OCI-LY3 (cell line): ENCODE measurements around the gene TEAD1.

Experiments
- H2AFZ ChIP-seq: fragments of 200-600, 300-600 bp; shearing (Covaris generic); 2 replicates; pipeline ENCODE4 v1.6.0; 2014; ENCODE audit warnings: antibody characterized with exemption, low read depth, low read length
- H3K27ac ChIP-seq: fragments of 200-600, 300-600 bp; sonication (generic); 2 replicates; pipeline ENCODE4 v1.5.1; 2014; ENCODE audit warnings: mild to moderate bottlenecking, low read length, moderate library complexity, mixed read lengths
- H3K27me3 ChIP-seq: fragments of 200-600, 300-600 bp; sonication (generic); 2 replicates; pipeline ENCODE4 v1.6.1; 2014; ENCODE audit warnings: low read depth, low read length, mixed read lengths
- H3K36me3 ChIP-seq: fragments of 200-600, 300-600 bp; sonication (generic); replicated peaks from 2 replicates; pipeline ENCODE3; 2014; ENCODE audit warnings: low read depth, low read length, mixed read lengths
- H3K4me1 ChIP-seq: fragments of 300-600, 200-600 bp; sonication (generic); 2 replicates; pipeline ENCODE4 v1.6.1; 2014; ENCODE audit warnings: low read length, mixed read lengths
- H3K4me2 ChIP-seq: fragments of 200-600, 300-600 bp; sonication (generic); 2 replicates; pipeline ENCODE4 v1.6.1; 2014; ENCODE audit warnings: low read length, mixed read lengths
- H3K4me3 ChIP-seq: fragments of 300-600, 200-600 bp; sonication (generic); 2 replicates; pipeline ENCODE4 v1.5.1; 2014; ENCODE audit warnings: antibody characterized with exemption, mild to moderate bottlenecking, low read length, moderate library complexity
- H3K79me2 ChIP-seq: fragments of 300-600, 200-600 bp; shearing (Covaris generic); 2 replicates; pipeline ENCODE4 v1.6.1; 2014; ENCODE audit warnings: mild to moderate bottlenecking, low read length, mixed read lengths
- H3K9ac ChIP-seq: fragments of 300-600, 200-600 bp; shearing (Covaris generic); 2 replicates; pipeline ENCODE4 v1.6.0; 2014; ENCODE audit warnings: mild to moderate bottlenecking, low read length, moderate library complexity
- H3K9me3 ChIP-seq: fragments of 200-600, 300-600 bp; shearing (Covaris generic); 2 replicates; pipeline ENCODE4 v1.6.1; 2014; ENCODE audit warnings: low read length, mixed read lengths; ENCODE audit not compliant: insufficient read depth
- H4K20me1 ChIP-seq: fragments of 200-600, 300-600 bp; sonication (generic); 2 replicates; pipeline ENCODE4 v1.6.1; 2016; ENCODE audit warnings: low read length, mixed read lengths; ENCODE audit not compliant: insufficient read depth
- EZH2phosphoT487 ChIP-seq: fragments of 200-600 bp; shearing (Covaris generic); IDR thresholded peaks from 2 replicates; pipeline ENCODE4 v1.6.1; 2018; ENCODE audit warnings: antibody characterized with exemption, mixed run types, low read depth
- TF ChIP-seq, protein P1 (sequence below): fragments of 200-600, 300-600 bp; sonication (generic); IDR thresholded peaks from 2 replicates; pipeline ENCODE4 v1.5.1; 2014; ENCODE audit warnings: antibody characterized with exemption, low read length, low read depth

Gene TEAD1

DNA sequence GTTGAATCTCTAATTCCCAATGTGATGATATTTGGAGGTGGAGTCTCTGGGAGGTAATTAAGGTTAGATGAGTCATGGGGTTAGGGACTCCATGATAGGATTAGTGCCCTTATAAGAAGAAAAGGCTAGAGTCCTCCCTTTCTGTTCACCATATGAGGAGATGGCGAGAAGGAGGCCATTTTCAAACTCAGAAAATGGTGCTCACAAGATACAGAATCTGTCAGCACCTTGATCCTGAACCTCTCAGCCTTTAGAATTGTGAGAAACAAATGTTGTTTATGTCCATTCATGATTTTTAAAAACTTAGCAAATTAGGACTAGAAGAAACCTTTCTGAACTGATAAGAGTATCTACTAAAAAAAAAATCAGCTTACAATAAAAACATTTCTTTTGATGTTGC lies 277.2 kb downstream of the TEAD1 start:
- no peak overlapping the region for H3K27ac ChIP-seq
- H3K9ac ChIP-seq = no peak overlapping the region
- TF ChIP-seq, protein P1, sequence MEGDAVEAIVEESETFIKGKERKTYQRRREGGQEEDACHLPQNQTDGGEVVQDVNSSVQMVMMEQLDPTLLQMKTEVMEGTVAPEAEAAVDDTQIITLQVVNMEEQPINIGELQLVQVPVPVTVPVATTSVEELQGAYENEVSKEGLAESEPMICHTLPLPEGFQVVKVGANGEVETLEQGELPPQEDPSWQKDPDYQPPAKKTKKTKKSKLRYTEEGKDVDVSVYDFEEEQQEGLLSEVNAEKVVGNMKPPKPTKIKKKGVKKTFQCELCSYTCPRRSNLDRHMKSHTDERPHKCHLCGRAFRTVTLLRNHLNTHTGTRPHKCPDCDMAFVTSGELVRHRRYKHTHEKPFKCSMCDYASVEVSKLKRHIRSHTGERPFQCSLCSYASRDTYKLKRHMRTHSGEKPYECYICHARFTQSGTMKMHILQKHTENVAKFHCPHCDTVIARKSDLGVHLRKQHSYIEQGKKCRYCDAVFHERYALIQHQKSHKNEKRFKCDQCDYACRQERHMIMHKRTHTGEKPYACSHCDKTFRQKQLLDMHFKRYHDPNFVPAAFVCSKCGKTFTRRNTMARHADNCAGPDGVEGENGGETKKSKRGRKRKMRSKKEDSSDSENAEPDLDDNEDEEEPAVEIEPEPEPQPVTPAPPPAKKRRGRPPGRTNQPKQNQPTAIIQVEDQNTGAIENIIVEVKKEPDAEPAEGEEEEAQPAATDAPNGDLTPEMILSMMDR = no peak
- no peak for TF ChIP-seq EZH2phosphoT487
- H3K79me2 ChIP-seq = no peaks in the 10 kb centered on the region
- H2AFZ ChIP-seq = no peak overlapping the region
- H4K20me1 ChIP-seq = no peaks in the 10 kb centered on the region
- H3K36me3 ChIP-seq = no peaks in the 10 kb centered on the region
- no peaks in the 10 kb centered on the region for H3K27me3 ChIP-seq
- H3K4me3 ChIP-seq = no peak overlapping the region
- H3K4me1 ChIP-seq = peaks cover 5% of the 10 kb centered on the region; the same call in 1 of the 2 replicates
- no peak overlapping the region for H3K4me2 ChIP-seq
- no peaks in the 10 kb centered on the region; the same call in 1 of the 2 replicates for H3K9me3 ChIP-seq

DNA sequence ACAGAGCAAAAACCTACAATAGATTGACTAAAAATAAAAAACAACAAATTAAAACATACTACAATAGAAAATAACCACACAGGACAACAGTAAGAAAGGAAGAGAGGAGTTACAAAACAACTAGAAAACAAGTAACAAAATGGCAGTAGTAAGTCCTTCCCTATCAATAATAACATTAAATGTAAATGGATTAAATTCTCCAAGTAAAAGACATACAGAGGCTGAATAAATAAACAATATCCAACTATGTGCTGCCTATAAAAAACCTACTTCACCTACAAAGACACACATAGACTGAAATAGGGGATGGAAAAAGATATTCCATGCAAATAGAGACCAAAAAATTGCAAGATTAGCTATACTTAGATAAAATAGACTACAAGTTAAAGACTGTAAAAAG lies 277.9 kb downstream of the TEAD1 start:
- TF ChIP-seq, protein P1 = no peak
- TF ChIP-seq EZH2phosphoT487 = no peak
- Histone ChIP-seq H3K9me3 (no peaks in the 10 kb centered on the region; the same call in 1 of the 2 replicates), H2AFZ (no peak overlapping the region), H3K4me1 (peaks cover 5% of the 10 kb centered on the region; the same call in 1 of the 2 replicates), H3K4me3 (no peak overlapping the region), H3K36me3 (no peaks in the 10 kb centered on the region), H3K79me2 (no peaks in the 10 kb centered on the region), H3K27me3 (no peaks in the 10 kb centered on the region), H3K27ac (no peak overlapping the region), H3K4me2 (no peak overlapping the region), H4K20me1 (no peaks in the 10 kb centered on the region), H3K9ac (no peak overlapping the region)

DNA sequence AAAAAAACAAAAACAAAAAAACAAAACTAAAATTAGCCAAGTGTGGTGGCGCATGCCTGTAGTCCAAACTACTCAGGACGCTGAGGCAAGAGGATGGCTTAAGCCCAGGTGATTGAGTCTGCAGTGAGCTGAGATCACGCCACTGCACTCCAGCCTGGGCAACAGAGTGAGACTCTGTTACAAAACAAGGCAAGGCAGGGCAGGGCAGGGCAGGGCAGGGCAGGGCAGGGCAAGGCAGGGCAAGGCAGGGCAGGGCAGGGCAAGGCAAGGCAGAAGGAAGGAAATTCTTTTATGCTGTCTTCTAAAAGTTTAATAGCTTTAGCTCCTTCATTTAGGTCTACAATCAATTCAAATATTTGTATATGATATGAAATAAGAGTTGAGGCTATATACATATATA lies 284.8 kb downstream of the TEAD1 start:
- H3K79me2 ChIP-seq = no peaks in the 10 kb centered on the region
- no peak overlapping the region for H3K4me3 ChIP-seq
- H2AFZ ChIP-seq = no peak overlapping the region
- no peak for TF ChIP-seq EZH2phosphoT487
- TF ChIP-seq, protein P1 = no peak
- no peaks in the 10 kb centered on the region for H3K27me3 ChIP-seq
- H3K9me3 ChIP-seq = no peaks in the 10 kb centered on the region
- peaks cover 10% of the 10 kb centered on the region for H3K4me1 ChIP-seq
- no peak overlapping the region for H3K4me2 ChIP-seq
- H3K36me3 ChIP-seq = no peaks in the 10 kb centered on the region
- no peak overlapping the region for H3K27ac ChIP-seq
- no peak overlapping the region for H3K9ac ChIP-seq
- no peaks in the 10 kb centered on the region for H4K20me1 ChIP-seq

DNA sequence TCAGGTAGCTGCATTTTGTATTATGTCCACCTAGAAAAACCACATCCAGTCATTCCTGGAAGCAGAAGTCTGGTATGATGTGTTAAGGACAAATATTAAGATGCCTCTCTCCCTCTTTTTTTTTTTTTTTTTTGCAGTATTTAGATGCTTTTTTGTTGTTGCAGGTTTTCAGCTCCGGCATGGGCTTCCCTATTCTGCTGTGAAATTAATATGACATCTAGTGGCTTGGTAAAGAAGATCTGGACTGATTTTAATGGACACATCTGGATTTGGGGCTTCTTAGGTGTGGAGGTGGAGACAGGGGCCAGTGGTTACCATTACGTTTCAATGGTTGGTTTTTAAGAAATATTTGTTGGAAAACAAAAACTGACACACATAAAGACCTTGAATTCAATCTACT lies 287.4 kb downstream of the TEAD1 start:
- H3K36me3 ChIP-seq = no peaks in the 10 kb centered on the region
- H3K9ac ChIP-seq = no peak overlapping the region
- no peaks in the 10 kb centered on the region for H3K27me3 ChIP-seq
- no peak overlapping the region for H3K4me2 ChIP-seq
- H3K79me2 ChIP-seq = no peaks in the 10 kb centered on the region
- H2AFZ ChIP-seq = no peak overlapping the region
- no peak for TF ChIP-seq EZH2phosphoT487
- TF ChIP-seq, protein P1 = no peak
- no peaks in the 10 kb centered on the region for H4K20me1 ChIP-seq
- no peaks in the 10 kb centered on the region for H3K9me3 ChIP-seq
- peaks cover 17% of the 10 kb centered on the region for H3K4me1 ChIP-seq
- no peak overlapping the region for H3K27ac ChIP-seq
- H3K4me3 ChIP-seq = no peak overlapping the region
